NCI-H524 treated with DMSO at 0.1 percent for 48 hours (cell line): ENCODE results near the gene ATP6V0B.

Experiments used
- DNase-seq: peaks from one replicate; lab custom pipeline; 2025; lab: John Stamatoyannopoulos, UW

ATP6V0B gene

GRCh38 chr1:43985984-43986595 is 11.3 kb downstream of the ATP6V0B start:
- DNase-seq: no peak

- no peak for DNase-seq
These were observed 12.0 kb downstream of the ATP6V0B start for GRCh38 chr1:43986712-43987111.

GRCh38 chr1:43987159-43987902 is 12.6 kb downstream of the ATP6V0B start:
- no peak for DNase-seq

- DNase-seq: no peak
These were observed 15.8 kb downstream of the ATP6V0B start for GRCh38 chr1:43990271-43991199.

GRCh38 chr1:43991200-43991475 is 16.4 kb downstream of the ATP6V0B start:
- DNase-seq: no peak

GRCh38 chr1:43991476-43992231 is 16.9 kb downstream of the ATP6V0B start, which contains the start of gene CCDC24:
Gene CCDC24 (plus strand): TSS chr1:43991599. CDS start chr1:43991879, 280 bp downstream.
- DNase-seq: no peak

- no peak for DNase-seq
These were observed 17.7 kb downstream of the ATP6V0B start for GRCh38 chr1:43992232-43992995.

- no peak for DNase-seq
These were observed 18.6 kb downstream of the ATP6V0B start for GRCh38 chr1:43993206-43993914.

GRCh38 chr1:43994071-43994470 is 19.3 kb downstream of the ATP6V0B start:
- no peak for DNase-seq

- DNase-seq: no peak
These were observed 20.3 kb downstream of the ATP6V0B start for GRCh38 chr1:43994794-43995790.

- no peak for DNase-seq
These were observed 21.4 kb downstream of the ATP6V0B start for GRCh38 chr1:43995984-43996732.

- no peak for DNase-seq
These were observed 22.0 kb downstream of the ATP6V0B start for GRCh38 chr1:43996733-43997115.

GRCh38 chr1:43997295-43997999 is 22.7 kb downstream of the ATP6V0B start:
- DNase-seq: no peak

GRCh38 chr1:43998000-43998378 is 23.2 kb downstream of the ATP6V0B start:
- DNase-seq: no peak

- no peak for DNase-seq
These were observed 24.7 kb downstream of the ATP6V0B start for GRCh38 chr1:43999455-43999854.

- DNase-seq: no peak
These were observed 25.4 kb downstream of the ATP6V0B start for GRCh38 chr1:44000122-44000665.

GRCh38 chr1:44002165-44002564 is 27.4 kb downstream of the ATP6V0B start:
- DNase-seq: no peak
